Measurements from ENCODE around the gene ZBTB43. TPM values are rescaled to one million over a fixed set of nuclear protein-coding genes. Genes with fewer than 3 reads are reported as not detected.

The ZBTB43 gene
- total RNA-seq, 4 donors from 2014 or later, result 21.2 to 46.1 (median 32.2) TPM

- TF ChIP-seq POLR2AphosphoS5 (IDR thresholded peaks at IDR 0.05) (no peak), POLR2A (IDR thresholded peaks at IDR 0.05) (no peak), EP300 (IDR thresholded peaks at IDR 0.05) (no peak), CTCF (IDR thresholded peaks at IDR 0.05) (no peak)
- Histone ChIP-seq H3K27me3 (no peaks in the 10 kb centered on the region), H3K36me3 (peaks cover 9% of the 10 kb centered on the region), H3K4me3 (no peak overlapping the region), H3K4me1 (no peaks in the 10 kb centered on the region), H3K9me3 (no peaks in the 10 kb centered on the region), H3K27ac (no peak overlapping the region)
- WGBS, result 81% methylated on average over 23 of the region's 23 CpGs
- DNase-seq (ENCODE audit: low spot score in 2 of 2), result no peak
These were observed 81.4 kb downstream of the ZBTB43 start for GRCh38 chr9:126886034-126886822.

- H3K4me3 ChIP-seq, result no peak overlapping the region
- peaks cover 9% of the 10 kb centered on the region for H3K36me3 ChIP-seq
- no peak for TF ChIP-seq POLR2AphosphoS5 (IDR thresholded peaks at IDR 0.05)
- TF ChIP-seq CTCF (IDR thresholded peaks at IDR 0.05), result no peak
- DNase-seq (ENCODE audit: low spot score in 2 of 2), result no peak
- no peak overlapping the region for H3K27ac ChIP-seq
- H3K4me1 ChIP-seq, result no peaks in the 10 kb centered on the region
- no peaks in the 10 kb centered on the region for H3K27me3 ChIP-seq
- 73% methylated on average over 10 of the region's 10 CpGs for WGBS
- no peaks in the 10 kb centered on the region for H3K9me3 ChIP-seq
These were observed 82.1 kb downstream of the ZBTB43 start for GRCh38 chr9:126886897-126887296.

Other genes starting within 250 kb of the ZBTB43 start
- gene LMX1B, start 191.1 kb upstream of the ZBTB43 start, total RNA-seq, result 1 to 10 TPM; 2.4 to 7.8 (median 5.7) TPM
- 10 to 100 TPM; 10.8 to 15.9 (median 13.0) TPM for gene ZBTB34, start 55.6 kb downstream of the ZBTB43 start, total RNA-seq
- 10 to 100 TPM; 14.8 to 86.7 (median 21.4) TPM for gene RALGPS1, start 109.7 kb downstream of the ZBTB43 start, total RNA-seq